GM23338 (cell line): ENCODE results near the gene RALBP1. TPM values are rescaled to one million over a fixed set of nuclear protein-coding genes. Genes with fewer than 3 reads are reported as not detected.
"Not testable (repeated sequence)": the region's sequence is repeated elsewhere in the genome, so short reads cannot be mapped to it uniquely, and the experiment has no call there.

Experiments
- ATAC-seq: fragments of 200-7000 bp; cut with Tn5 transposase; 3 replicates; pipeline ENCODE4 v1.9.1; 2020
- DNase-seq: peaks from one replicate; pipeline ENCODE4 v3.0.0-alpha.2; 2015; ENCODE audit warnings: low spot score
- H2AFZ ChIP-seq: fragments of 200-600 bp; sonication (generic); 2 replicates; pipeline ENCODE4 v1.8.0; 2016; ENCODE audit warnings: antibody characterized with exemption, mild to moderate bottlenecking, moderate library complexity
- H3F3A ChIP-seq: fragments of 200-600 bp; sonication (generic); replicated peaks from 2 replicates; pipeline ENCODE4 v1.8.0; 2017; ENCODE audit warnings: antibody characterized with exemption, mixed run types, low read depth
- H3K27ac ChIP-seq: fragments of 200-600 bp; sonication (generic); 2 replicates; pipeline ENCODE4 v1.6.1; 2016; ENCODE audit warnings: low read depth
- H3K27me3 ChIP-seq: fragments of 200-600 bp; sonication (generic); 2 replicates; pipeline ENCODE4 v1.8.0; 2016; ENCODE audit warnings: mild to moderate bottlenecking, mixed run types, moderate library complexity; ENCODE audit not compliant: insufficient read depth
- H3K36me3 ChIP-seq: fragments of 200-600 bp; sonication (generic); 2 replicates; pipeline ENCODE4 v1.8.0; 2016; ENCODE audit warnings: mild to moderate bottlenecking; ENCODE audit not compliant: insufficient read depth
- H3K4me1 ChIP-seq: fragments of 200-600 bp; sonication (generic); 2 replicates; pipeline ENCODE4 v1.8.0; 2016; ENCODE audit warnings: mild to moderate bottlenecking, moderate library complexity; ENCODE audit not compliant: insufficient read depth
- H3K4me2 ChIP-seq: fragments of 200-600 bp; sonication (generic); 2 replicates; pipeline ENCODE4 v1.7.1; 2017; ENCODE audit warnings: mixed run types
- H3K4me3 ChIP-seq: fragments of 200-600 bp; sonication (generic); 2 replicates; pipeline ENCODE4 v1.6.1; 2016; ENCODE audit warnings: mixed run types
- H3K79me2 ChIP-seq: fragments of 200-600 bp; sonication (generic); replicated peaks from 2 replicates; pipeline ENCODE4 v1.8.0; 2017; ENCODE audit warnings: mild to moderate bottlenecking; ENCODE audit not compliant: insufficient read depth
- H3K9me2 ChIP-seq: fragments of 200-600 bp; sonication (generic); 2 replicates; pipeline ENCODE4 v1.8.0; 2017; ENCODE audit not compliant: insufficient read depth
- H4K20me1 ChIP-seq: fragments of 200-600 bp; sonication (generic); replicated peaks from 2 replicates; pipeline ENCODE4 v1.8.0; 2017; ENCODE audit warnings: mild to moderate bottlenecking; ENCODE audit not compliant: insufficient read depth
- H3K27ac Mint-ChIP-seq: 2 replicates; pipeline ENCODE4 v1.8.0; 2020; ENCODE audit warnings: inconsistent platforms, mild to moderate bottlenecking, moderate library complexity, mixed read lengths
- H3K27me3 Mint-ChIP-seq: 3 replicates; pipeline ENCODE4 v1.8.0; 2022; ENCODE audit warnings: low read depth, mild to moderate bottlenecking, moderate library complexity, mixed read lengths, inconsistent platforms; ENCODE audit not compliant: insufficient read depth, poor library complexity
- H3K36me3 Mint-ChIP-seq: 3 replicates; pipeline ENCODE4 v1.8.0; 2021; ENCODE audit warnings: low read depth, mild to moderate bottlenecking, inconsistent platforms, moderate library complexity, mixed read lengths
- H3K4me1 Mint-ChIP-seq: 3 replicates; pipeline ENCODE4 v1.8.0; 2020; ENCODE audit warnings: mild to moderate bottlenecking, inconsistent platforms, mixed read lengths
- H3K4me3 Mint-ChIP-seq: 3 replicates; pipeline ENCODE4 v1.8.0; 2021; ENCODE audit warnings: moderate library complexity, mild to moderate bottlenecking, inconsistent platforms, mixed read lengths
- H3K9me3 Mint-ChIP-seq: 3 replicates; pipeline ENCODE4 v1.8.0; 2020; ENCODE audit warnings: moderate library complexity, mild to moderate bottlenecking, inconsistent platforms, mixed read lengths
- ETS1 ChIP-seq: IDR thresholded peaks from 2 replicates; pipeline ENCODE4 v1.6.1; 2016; ENCODE audit warnings: antibody characterized with exemption
- EZH2 ChIP-seq: fragments of 200-600 bp; sonication (generic); IDR thresholded peaks from one replicate; pipeline ENCODE4 v1.8.0; 2017; ENCODE audit warnings: antibody characterized with exemption, mild to moderate bottlenecking, low read depth; ENCODE audit not compliant: unreplicated experiment
- EZH2phosphoT487 ChIP-seq: fragments of 200-600 bp; sonication (generic); IDR thresholded peaks from one replicate; pipeline ENCODE4 v1.8.1; 2018; ENCODE audit warnings: antibody characterized with exemption; ENCODE audit not compliant: unreplicated experiment
- JUNB ChIP-seq: IDR thresholded peaks from one replicate; pipeline ENCODE4 v1.6.1; 2016; ENCODE audit warnings: antibody characterized with exemption; ENCODE audit not compliant: unreplicated experiment
- POLR2AphosphoS5 ChIP-seq: IDR thresholded peaks from 2 replicates; pipeline ENCODE4 v1.6.1; 2016; ENCODE audit warnings: antibody characterized with exemption, low read depth
- REST ChIP-seq: IDR thresholded peaks from one replicate; pipeline ENCODE4 v1.6.1; 2018; ENCODE audit warnings: antibody characterized with exemption; ENCODE audit not compliant: unreplicated experiment
- ZNF114 ChIP-seq: fragments of 250-450 bp; sonication (Bioruptor Pico); IDR thresholded peaks from 2 replicates; pipeline ENCODE4 v1.5.0; 2020; ENCODE audit warnings: mild to moderate bottlenecking, moderate library complexity
- ZNF331 ChIP-seq: fragments of 250-450 bp; sonication (Bioruptor Pico); IDR thresholded peaks from 2 replicates; pipeline ENCODE4 v1.5.0; 2020; ENCODE audit warnings: low read depth, mild to moderate bottlenecking, moderate library complexity
- ZNF462 ChIP-seq: fragments of 250-450 bp; sonication (Bioruptor Pico); IDR thresholded peaks from 2 replicates; pipeline ENCODE4 v1.5.0; 2020; ENCODE audit warnings: mild to moderate bottlenecking, moderate library complexity
- polyA plus RNA-seq: library from polyadenylated mRNA; unstranded; fragments of >200 nt; fragmentation: Nextera tagmentation; extraction: Ambion mirVana; gene quantifications from 2 replicates; pipeline ENCODE4 v1.2.1, GENCODE V29; 2016
- total RNA-seq: library from RNA; depleted of rRNA; stranded (reverse); fragments of >200 nt; shearing (Covaris generic); gene quantifications from 2 replicates; pipeline ENCODE4 v1.2.3, GENCODE V29; 2014

RALBP1 gene
- total and polyA plus RNA-seq, 2 experiments from 2014 or later: 80.9 to 103 TPM

GRCh38 chr18:9429662-9429993 lies 45.7 kb upstream of the RALBP1 start:
- Mint-ChIP-seq H3K27me3 (peaks cover 3% of the 10 kb centered on the region), H3K4me1 (peaks cover 6% of the 10 kb centered on the region; the same call in 2 of the 3 replicates), H3K27ac (no peak overlapping the region), H3K36me3 (peaks cover 5% of the 10 kb centered on the region; the same call in 2 of the 3 replicates), H3K9me3 (peaks cover 14% of the 10 kb centered on the region; the same call in 2 of the 3 replicates), H3K4me3 (no peak overlapping the region)
- Histone ChIP-seq H3K27ac (no peak overlapping the region), H3K9me2 (no peaks in the 10 kb centered on the region), H3K36me3 (peaks cover 3% of the 10 kb centered on the region; the same call in 1 of the 2 replicates), H4K20me1 (no peaks in the 10 kb centered on the region), H3K4me1 (0 out of 2 replicates have a peak, but pooled peaks cover 4% of the 10 kb centered on the region), H3K79me2 (no peaks in the 10 kb centered on the region), H3F3A (no peaks in the 10 kb centered on the region), H2AFZ (peak overlapping the region; percentile 52; the same call in 1 of the 2 replicates), H3K27me3 (no peaks in the 10 kb centered on the region), H3K4me3 (no peak overlapping the region), H3K4me2 (no peak overlapping the region)
- DNase-seq (no peak), ATAC-seq (no peak)
- no peak for TF ChIP-seq ETS1
- no peak for TF ChIP-seq REST
- TF ChIP-seq ZNF114 (CRISPR knock-in tag): no peak
- no peak for TF ChIP-seq EZH2phosphoT487
- no peak for TF ChIP-seq ZNF331
- no peak for TF ChIP-seq EZH2
- no peak for TF ChIP-seq ZNF462 (CRISPR knock-in tag)
- TF ChIP-seq JUNB: no peak
- no peak for TF ChIP-seq POLR2AphosphoS5

GRCh38 chr18:9430315-9430714 lies 45.0 kb upstream of the RALBP1 start:
- not testable (repeated sequence) for H4K20me1 ChIP-seq, H3K4me1 ChIP-seq, H3K27ac ChIP-seq, H3K4me2 ChIP-seq, H3K9me2 ChIP-seq, H3K4me3 ChIP-seq, H3K36me3 ChIP-seq, H3K79me2 ChIP-seq, H2AFZ ChIP-seq, H3K27me3 ChIP-seq, DNase-seq, H3K27ac Mint-ChIP-seq, H3K4me1 Mint-ChIP-seq, H3K27me3 Mint-ChIP-seq, H3K4me3 Mint-ChIP-seq, H3K36me3 Mint-ChIP-seq, ATAC-seq, H3F3A ChIP-seq
- peaks cover 14% of the 10 kb centered on the region; the same call in 2 of the 3 replicates for H3K9me3 Mint-ChIP-seq
